Ovary (tissue), 3 donors: Measurements from ENCODE around the gene SORCS2.

ENCODE experiments used
- POLR2A ChIP-seq: fragments of 450-650 bp; IDR thresholded peaks from one replicate; pipeline ENCODE4 v1.6.1; 2017; ENCODE audit warnings: antibody characterized with exemption, mild to moderate bottlenecking, moderate library complexity
- TF ChIP-seq, protein P1 (sequence below), 3 donors: fragments of 450-650 bp in 2 of 3; fragments of 200-600 bp in 1 of 3; IDR thresholded peaks; one replicate each; pipeline versions ENCODE4 v1.5.1 to v1.8.0; 2016 to 2022; ENCODE audit warnings: antibody characterized with exemption in 3 of 3, mild to moderate bottlenecking in 1 of 3
- donor health status: DM: no; HTN: no; CAD: no.

DNA sequence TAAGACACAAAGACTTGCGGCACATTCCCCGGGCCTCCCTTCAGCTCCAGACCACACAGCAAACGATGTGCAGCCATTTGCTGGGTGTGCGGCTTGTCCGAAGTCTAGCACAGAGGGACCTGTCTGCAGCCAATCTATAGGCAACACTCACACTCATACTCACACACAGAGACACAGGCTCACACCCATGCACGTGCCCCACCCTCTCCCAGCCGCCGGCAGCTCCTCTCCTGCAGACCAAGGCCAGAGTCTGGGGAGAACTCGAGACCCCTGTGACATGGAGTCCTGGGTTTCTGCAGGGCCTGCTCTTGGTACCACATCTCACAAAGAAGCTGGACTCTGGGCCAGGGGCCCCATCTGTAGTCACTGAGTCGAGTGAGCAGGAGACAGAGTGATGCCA lies 487.8 kb downstream of the SORCS2 start:
- TF ChIP-seq POLR2A: no peak
- TF ChIP-seq, protein P1, sequence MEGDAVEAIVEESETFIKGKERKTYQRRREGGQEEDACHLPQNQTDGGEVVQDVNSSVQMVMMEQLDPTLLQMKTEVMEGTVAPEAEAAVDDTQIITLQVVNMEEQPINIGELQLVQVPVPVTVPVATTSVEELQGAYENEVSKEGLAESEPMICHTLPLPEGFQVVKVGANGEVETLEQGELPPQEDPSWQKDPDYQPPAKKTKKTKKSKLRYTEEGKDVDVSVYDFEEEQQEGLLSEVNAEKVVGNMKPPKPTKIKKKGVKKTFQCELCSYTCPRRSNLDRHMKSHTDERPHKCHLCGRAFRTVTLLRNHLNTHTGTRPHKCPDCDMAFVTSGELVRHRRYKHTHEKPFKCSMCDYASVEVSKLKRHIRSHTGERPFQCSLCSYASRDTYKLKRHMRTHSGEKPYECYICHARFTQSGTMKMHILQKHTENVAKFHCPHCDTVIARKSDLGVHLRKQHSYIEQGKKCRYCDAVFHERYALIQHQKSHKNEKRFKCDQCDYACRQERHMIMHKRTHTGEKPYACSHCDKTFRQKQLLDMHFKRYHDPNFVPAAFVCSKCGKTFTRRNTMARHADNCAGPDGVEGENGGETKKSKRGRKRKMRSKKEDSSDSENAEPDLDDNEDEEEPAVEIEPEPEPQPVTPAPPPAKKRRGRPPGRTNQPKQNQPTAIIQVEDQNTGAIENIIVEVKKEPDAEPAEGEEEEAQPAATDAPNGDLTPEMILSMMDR (IDR thresholded peaks at IDR 0.05): no peak
